Measurements from ENCODE around the gene PDRG1. TPM values are rescaled to one million over a fixed set of nuclear protein-coding genes. Genes with fewer than 3 reads are reported as not detected.

The PDRG1 gene
- total RNA-seq, 1 donor from 2014 or later = 20.6 TPM

DNA sequence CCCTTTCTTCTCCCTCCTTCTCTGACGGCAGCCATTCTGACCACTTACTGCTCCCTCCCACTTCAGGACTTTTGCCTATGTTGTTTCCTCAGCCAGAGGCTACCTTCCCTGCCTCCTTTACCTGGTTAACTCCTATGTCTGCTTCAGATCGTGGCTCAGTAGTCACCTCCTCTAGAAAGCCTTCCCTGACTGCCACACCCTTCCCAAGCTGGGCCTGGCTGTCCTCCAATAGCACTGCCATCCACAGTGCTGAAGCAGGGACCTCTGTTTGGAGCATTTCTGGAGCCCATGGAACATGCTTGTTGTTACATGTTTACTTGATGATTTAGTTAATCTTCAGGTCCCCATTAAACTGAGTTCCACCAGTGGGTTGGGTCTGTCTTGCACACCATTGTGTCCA lies 29.9 kb upstream of the PDRG1 start:
- FAIRE-seq (no peak), DNase-seq (ENCODE audit: low read depth) (no peak)
- Histone ChIP-seq H3K36me3 (ENCODE audit: insufficient read depth, low read length) (no peaks in the 10 kb centered on the region), H2AFZ (ENCODE audit: low read depth, low read length) (no peak overlapping the region), H3K9me3 (ENCODE audit: insufficient read depth, low read depth, low read length) (no peaks in the 10 kb centered on the region), H3K9ac (ENCODE audit: low read length) (no peak overlapping the region), H3K4me2 (ENCODE audit: low read length) (no peak overlapping the region), H3K79me2 (ENCODE audit: insufficient read depth, low read length) (no peaks in the 10 kb centered on the region), H3K4me3 (ENCODE audit: insufficient read depth, low read depth, low read length) (no peak overlapping the region), H4K20me1 (ENCODE audit: insufficient read depth, low read length) (no peaks in the 10 kb centered on the region), H3K27me3 (ENCODE audit: insufficient read depth, low read length) (peaks cover 18% of the 10 kb centered on the region), H3K4me1 (ENCODE audit: insufficient read depth, low read length) (no peaks in the 10 kb centered on the region), H3K27ac (ENCODE audit: low read depth, low read length) (no peak overlapping the region)
- H3K4me3 Mint-ChIP-seq (ENCODE audit: unreplicated experiment) = no peak overlapping the region
- peak overlapping the region; percentile 53 for H3K27ac Mint-ChIP-seq (ENCODE audit: unreplicated experiment)
- peaks cover 21% of the 10 kb centered on the region for H3K27me3 Mint-ChIP-seq (ENCODE audit: low read depth, unreplicated experiment)
- peaks cover 12% of the 10 kb centered on the region for H3K4me1 Mint-ChIP-seq (ENCODE audit: low read depth, unreplicated experiment)
- TF ChIP-seq, protein P1, sequence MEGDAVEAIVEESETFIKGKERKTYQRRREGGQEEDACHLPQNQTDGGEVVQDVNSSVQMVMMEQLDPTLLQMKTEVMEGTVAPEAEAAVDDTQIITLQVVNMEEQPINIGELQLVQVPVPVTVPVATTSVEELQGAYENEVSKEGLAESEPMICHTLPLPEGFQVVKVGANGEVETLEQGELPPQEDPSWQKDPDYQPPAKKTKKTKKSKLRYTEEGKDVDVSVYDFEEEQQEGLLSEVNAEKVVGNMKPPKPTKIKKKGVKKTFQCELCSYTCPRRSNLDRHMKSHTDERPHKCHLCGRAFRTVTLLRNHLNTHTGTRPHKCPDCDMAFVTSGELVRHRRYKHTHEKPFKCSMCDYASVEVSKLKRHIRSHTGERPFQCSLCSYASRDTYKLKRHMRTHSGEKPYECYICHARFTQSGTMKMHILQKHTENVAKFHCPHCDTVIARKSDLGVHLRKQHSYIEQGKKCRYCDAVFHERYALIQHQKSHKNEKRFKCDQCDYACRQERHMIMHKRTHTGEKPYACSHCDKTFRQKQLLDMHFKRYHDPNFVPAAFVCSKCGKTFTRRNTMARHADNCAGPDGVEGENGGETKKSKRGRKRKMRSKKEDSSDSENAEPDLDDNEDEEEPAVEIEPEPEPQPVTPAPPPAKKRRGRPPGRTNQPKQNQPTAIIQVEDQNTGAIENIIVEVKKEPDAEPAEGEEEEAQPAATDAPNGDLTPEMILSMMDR (IDR thresholded peaks at IDR 0.05; ENCODE audit: insufficient read depth, low read depth, low read length) = no peak
- no peak for TF ChIP-seq EZH2 (IDR thresholded peaks at IDR 0.05; ENCODE audit: insufficient read depth, low read length)
- peaks cover 3% of the 10 kb centered on the region for H3K9me3 Mint-ChIP-seq (ENCODE audit: unreplicated experiment)
- H3K36me3 Mint-ChIP-seq (ENCODE audit: low read depth, unreplicated experiment) = peaks cover 4% of the 10 kb centered on the region

DNA sequence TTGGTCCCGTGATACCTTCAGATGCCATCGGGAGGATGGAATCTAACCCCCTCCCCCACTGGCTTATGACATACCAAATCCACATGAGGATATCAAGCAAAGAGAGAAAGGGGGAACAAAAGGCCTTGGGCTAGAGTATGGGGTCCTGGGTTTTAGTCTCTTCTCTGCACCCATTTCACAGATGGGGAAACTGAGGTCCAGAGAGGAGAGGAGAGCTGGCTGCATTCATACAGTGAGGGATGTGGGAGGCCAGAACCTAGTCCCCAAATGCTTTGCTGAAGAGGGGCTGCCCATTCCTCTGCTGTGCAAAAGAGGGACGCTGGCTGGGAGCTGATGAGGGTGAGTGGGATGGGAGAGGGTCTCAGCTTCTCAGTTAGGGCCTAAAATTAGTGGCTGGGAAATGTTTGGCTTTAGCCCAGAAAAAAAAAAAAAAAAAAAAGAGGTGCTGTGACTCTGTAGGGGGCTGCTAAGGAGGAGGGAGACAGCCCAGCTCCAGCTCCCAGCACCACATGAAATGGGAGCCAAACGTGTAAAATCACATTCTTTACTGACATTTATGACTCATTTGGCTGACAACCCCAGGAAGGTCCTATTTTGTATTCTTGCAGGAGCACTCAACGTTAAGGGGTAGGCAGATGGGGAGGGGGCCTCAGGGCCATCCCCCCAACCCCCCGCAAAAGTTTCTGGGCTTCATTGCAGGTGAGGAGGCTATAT lies 28.0 kb upstream of the PDRG1 start:
- H3K9me3 Mint-ChIP-seq (ENCODE audit: unreplicated experiment) = peaks cover 7% of the 10 kb centered on the region
- no peak overlapping the region for H3K4me3 ChIP-seq (ENCODE audit: insufficient read depth, low read depth, low read length)
- H3K27me3 ChIP-seq (ENCODE audit: insufficient read depth, low read length) = peaks cover 21% of the 10 kb centered on the region
- H4K20me1 ChIP-seq (ENCODE audit: insufficient read depth, low read length) = no peaks in the 10 kb centered on the region
- no peaks in the 10 kb centered on the region for H3K9me3 ChIP-seq (ENCODE audit: insufficient read depth, low read depth, low read length)
- peaks cover 18% of the 10 kb centered on the region for H3K4me1 Mint-ChIP-seq (ENCODE audit: low read depth, unreplicated experiment)
- DNase-seq (ENCODE audit: low read depth) (no peak), FAIRE-seq (no peak)
- H3K9ac ChIP-seq (ENCODE audit: low read length) = no peak overlapping the region
- H3K4me1 ChIP-seq (ENCODE audit: insufficient read depth, low read length) = no peaks in the 10 kb centered on the region
- TF ChIP-seq EZH2 (IDR thresholded peaks at IDR 0.05; ENCODE audit: insufficient read depth, low read length) = no peak
- TF ChIP-seq, protein P1 (IDR thresholded peaks at IDR 0.05; ENCODE audit: insufficient read depth, low read depth, low read length) = no peak
- H3K4me2 ChIP-seq (ENCODE audit: low read length) = no peak overlapping the region
- H3K4me3 Mint-ChIP-seq (ENCODE audit: unreplicated experiment) = no peak overlapping the region
- peaks cover 26% of the 10 kb centered on the region for H3K27me3 Mint-ChIP-seq (ENCODE audit: low read depth, unreplicated experiment)
- peaks cover 4% of the 10 kb centered on the region for H3K36me3 Mint-ChIP-seq (ENCODE audit: low read depth, unreplicated experiment)
- no peaks in the 10 kb centered on the region for H3K36me3 ChIP-seq (ENCODE audit: insufficient read depth, low read length)
- H3K79me2 ChIP-seq (ENCODE audit: insufficient read depth, low read length) = no peaks in the 10 kb centered on the region
- no peak overlapping the region for H3K27ac ChIP-seq (ENCODE audit: low read depth, low read length)
- peak overlapping the region; percentile 2 for H3K27ac Mint-ChIP-seq (ENCODE audit: unreplicated experiment)
- no peak overlapping the region for H2AFZ ChIP-seq (ENCODE audit: low read depth, low read length)

DNA sequence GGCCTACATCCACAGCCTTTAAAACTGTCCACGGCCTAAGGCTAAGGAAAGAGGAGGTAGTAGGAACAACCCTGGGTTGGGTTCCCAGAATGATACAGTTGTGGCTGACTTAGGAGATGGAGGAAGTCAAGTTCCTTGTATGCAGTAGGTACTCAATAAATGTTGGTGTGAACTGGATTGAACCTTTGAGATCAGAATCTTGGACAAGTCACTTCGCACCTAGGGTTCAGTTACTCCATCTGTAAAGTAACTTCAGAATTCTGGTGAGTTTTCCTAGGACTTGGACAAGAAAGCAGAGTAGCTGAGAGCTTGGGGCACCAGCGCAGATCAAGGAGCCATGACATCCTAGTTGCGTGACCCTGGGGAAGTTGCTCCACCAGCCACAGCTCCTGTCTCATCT lies 25.2 kb upstream of the PDRG1 start:
- H3K4me1 Mint-ChIP-seq (ENCODE audit: low read depth, unreplicated experiment) = peaks cover 34% of the 10 kb centered on the region
- H3K27ac Mint-ChIP-seq (ENCODE audit: unreplicated experiment) = peak overlapping the region; percentile 48

More for the DNA sequence above, 25.2 kb upstream of the PDRG1 start:
- Histone ChIP-seq H3K9me3 (ENCODE audit: insufficient read depth, low read depth, low read length) (no peaks in the 10 kb centered on the region), H3K27ac (ENCODE audit: low read depth, low read length) (no peak overlapping the region), H3K4me3 (ENCODE audit: insufficient read depth, low read depth, low read length) (no peak overlapping the region), H3K27me3 (ENCODE audit: insufficient read depth, low read length) (peaks cover 25% of the 10 kb centered on the region), H3K4me2 (ENCODE audit: low read length) (no peak overlapping the region), H3K36me3 (ENCODE audit: insufficient read depth, low read length) (no peaks in the 10 kb centered on the region), H4K20me1 (ENCODE audit: insufficient read depth, low read length) (no peaks in the 10 kb centered on the region), H2AFZ (ENCODE audit: low read depth, low read length) (no peak overlapping the region), H3K79me2 (ENCODE audit: insufficient read depth, low read length) (no peaks in the 10 kb centered on the region), H3K9ac (ENCODE audit: low read length) (no peak overlapping the region), H3K4me1 (ENCODE audit: insufficient read depth, low read length) (no peaks in the 10 kb centered on the region)
- Mint-ChIP-seq H3K36me3 (ENCODE audit: low read depth, unreplicated experiment) (peaks cover 4% of the 10 kb centered on the region), H3K9me3 (ENCODE audit: unreplicated experiment) (peaks cover 7% of the 10 kb centered on the region), H3K4me3 (ENCODE audit: unreplicated experiment) (no peak overlapping the region), H3K27me3 (ENCODE audit: low read depth, unreplicated experiment) (peaks cover 15% of the 10 kb centered on the region)
- no peak for TF ChIP-seq EZH2 (IDR thresholded peaks at IDR 0.05; ENCODE audit: insufficient read depth, low read length)
- TF ChIP-seq, protein P1 (IDR thresholded peaks at IDR 0.05; ENCODE audit: insufficient read depth, low read depth, low read length) = no peak
- no peak for DNase-seq (ENCODE audit: low read depth)
- no peak for FAIRE-seq

All from astrocyte (in vitro differentiated cells and primary cell).